Endothelial cell of umbilical vein (primary cell): ENCODE results near the gene CSNK1D. TPM values are rescaled to one million over a fixed set of nuclear protein-coding genes. Genes with fewer than 3 reads are reported as not detected.

ENCODE experiments used
- BruUV-seq: library from RNA; stranded (reverse); fragments of 400-500 nt; replicated peaks from 2 replicates; lab custom pipeline; 2021; lab: Mats Ljungman, UMichigan
- CTCF ChIA-PET: fragments of 300-600, 350-600 bp; sonication (Branson Sonifier 250); formaldehyde crosslinking; loops from one replicate; lab custom pipeline; 2021; ENCODE audit warnings: antibody characterized with exemption, inconsistent platforms; lab: Charles Lee
- POLR2A ChIA-PET: fragments of 300-600, 350-600 bp; sonication (Branson Sonifier 250); formaldehyde crosslinking; loops from one replicate; lab custom pipeline; 2021; ENCODE audit warnings: antibody characterized with exemption, inconsistent platforms; lab: Charles Lee
- DNase-seq: peaks from one replicate; pipeline ENCODE4 v3.0.0-alpha.2; 2011; ENCODE audit warnings: low read depth, low spot score
- FAIRE-seq: peaks from 2 replicates; lab custom pipeline; 2011; peaks lifted over from hg19 to GRCh38; lab: Jason Lieb, UNC
- H2AFZ ChIP-seq: 2 replicates; pipeline ENCODE4 v1.6.0; 2012; ENCODE audit warnings: low read depth, low read length, control low read depth, inconsistent platforms
- H3K27ac ChIP-seq: 2 replicates; pipeline ENCODE4 v1.5.1; 2011; ENCODE audit warnings: low read depth, mild to moderate bottlenecking, control low read depth, low read length, moderate library complexity; ENCODE audit not compliant: insufficient read depth
- H3K27me3 ChIP-seq, 2 experiments: 2 replicates each; pipeline versions ENCODE4 v1.6.0 to v1.6.1; 2011; ENCODE audit warnings: low read length in 2 of 2, mixed read lengths in 1 of 2; ENCODE audit not compliant: control insufficient read depth in 2 of 2, insufficient read depth in 2 of 2
- H3K36me3 ChIP-seq, 2 experiments: 2 replicates in 1 of 2; 3 replicates in 1 of 2; pipeline ENCODE4 v1.5.1; 2011; ENCODE audit warnings: low read length in 2 of 2, mild to moderate bottlenecking in 1 of 2, moderate library complexity in 1 of 2; ENCODE audit not compliant: control insufficient read depth in 2 of 2, insufficient read depth in 2 of 2; ENCODE audit errors: extremely low read depth in 1 of 2
- H3K4me1 ChIP-seq: 3 replicates; pipeline ENCODE4 v1.5.1; 2011; ENCODE audit warnings: mild to moderate bottlenecking, low read length; ENCODE audit not compliant: control insufficient read depth, insufficient read depth; ENCODE audit errors: extremely low read depth
- H3K4me2 ChIP-seq: 2 replicates; pipeline ENCODE4 v1.6.1; 2011; ENCODE audit warnings: low read length, control low read depth, mixed read lengths; ENCODE audit not compliant: insufficient read depth
- H3K4me3 ChIP-seq, 3 experiments: fragments of 200-600 bp in 1 of 3; sonication (generic), shearing (Covaris generic) in 1 of 3; replicated peaks in 1 of 3; 2 replicates each; pipeline ENCODE4 v1.5.1; 2011 to 2016; ENCODE audit warnings: control low read depth in 3 of 3, low read length in 3 of 3, mild to moderate bottlenecking in 2 of 3, inconsistent platforms in 1 of 3, low read depth in 1 of 3, moderate library complexity in 1 of 3; ENCODE audit not compliant: insufficient read depth in 1 of 3
- H3K79me2 ChIP-seq: 2 replicates; pipeline ENCODE4 v1.6.0; 2012; ENCODE audit warnings: low read length, inconsistent platforms; ENCODE audit not compliant: control insufficient read depth, insufficient read depth
- H3K9ac ChIP-seq: replicated peaks from 2 replicates; pipeline ENCODE3; 2011; ENCODE audit warnings: low read length, control low read depth; ENCODE audit not compliant: insufficient read depth; ENCODE audit errors: extremely low read depth
- H3K9me1 ChIP-seq: replicated peaks from 3 replicates; pipeline ENCODE4 v1.6.0; 2011; ENCODE audit warnings: mild to moderate bottlenecking, low read length; ENCODE audit not compliant: control insufficient read depth, insufficient read depth; ENCODE audit errors: extremely low read depth
- H3K9me3 ChIP-seq: replicated peaks from 2 replicates; pipeline ENCODE4 v1.5.1; 2012; ENCODE audit warnings: low read length, inconsistent platforms; ENCODE audit not compliant: control insufficient read depth, insufficient read depth
- H4K20me1 ChIP-seq: replicated peaks from 2 replicates; pipeline ENCODE3; 2011; ENCODE audit warnings: mild to moderate bottlenecking, low read length; ENCODE audit not compliant: control insufficient read depth, insufficient read depth; ENCODE audit errors: extremely low read depth
- EZH2 ChIP-seq: IDR thresholded peaks from 2 replicates; pipeline ENCODE4 v1.6.1; 2012; ENCODE audit warnings: borderline replicate concordance, low read depth, mild to moderate bottlenecking, moderate library complexity, low read length, inconsistent platforms; ENCODE audit not compliant: severe bottlenecking
- FOS ChIP-seq: IDR thresholded peaks from 2 replicates; pipeline ENCODE4 v1.6.1; 2011; ENCODE audit warnings: mild to moderate bottlenecking, low read length, moderate library complexity, borderline replicate concordance; ENCODE audit not compliant: insufficient read depth
- JUN ChIP-seq: IDR thresholded peaks from 2 replicates; pipeline ENCODE4 v1.6.1; 2011; ENCODE audit warnings: borderline replicate concordance, low read depth; ENCODE audit not compliant: insufficient read length, insufficient read depth
- MYC ChIP-seq: IDR thresholded peaks from one replicate; pipeline ENCODE4 v1.6.1; 2011; ENCODE audit warnings: mild to moderate bottlenecking, low read depth, low read length
- POLR2A ChIP-seq: IDR thresholded peaks from 2 replicates; pipeline ENCODE4 v1.6.1; 2012; ENCODE audit warnings: low read depth, mild to moderate bottlenecking, control low read depth, low read length
- POLR2AphosphoS5 ChIP-seq: IDR thresholded peaks from 2 replicates; pipeline ENCODE4 v1.6.1; 2012; ENCODE audit warnings: low read depth, mild to moderate bottlenecking, control low read depth, low read length, moderate library complexity; ENCODE audit not compliant: insufficient read depth
- dilution Hi-C: fragments of 300-500 bp; cut with MboI; formaldehyde crosslinking; loops from one replicate; pipeline ENCODE4 v1.15.0; 2019; ENCODE audit warnings: low sequenced_read_pairs; ENCODE audit not compliant: extremely low pct_ligation_motif_present
- intact Hi-C: fragments of 100-400 bp; cut with micrococcal nuclease; formaldehyde crosslinking; loops from one replicate; pipeline ENCODE4 v1.10.0; 2022
- polyA plus RNA-seq, 4 experiments: library from polyadenylated mRNA; depleted of rRNA in 3 of 4; stranded (reverse) in 3 of 4; unstranded in 1 of 4; fragments of >200 nt; gene quantifications; 2 replicates each; pipeline versions ENCODE4 v1.2.1 to v1.2.3, GENCODE V29; 2011 to 2012; ENCODE audit warnings: missing spikeins in 1 of 4
- total RNA-seq: library from RNA; stranded (reverse); gene quantifications from 2 replicates; pipeline ENCODE4 v1.2.3, GENCODE V29; 2021
- TF ChIP-seq, protein P1 (sequence below), 2 donors: IDR thresholded peaks; 1 replicate in 1 of 2; 2 replicates in 1 of 2; pipeline ENCODE4 v1.5.1; 2011; ENCODE audit warnings: low read length in 2 of 2, mild to moderate bottlenecking in 2 of 2, moderate library complexity in 2 of 2, control low read depth in 1 of 2, inconsistent platforms in 1 of 2, low read depth in 1 of 2; ENCODE audit not compliant: insufficient read depth in 1 of 2; ENCODE audit errors: extremely low read depth in 1 of 2
- TF ChIP-seq, protein P2 (sequence below): IDR thresholded peaks from 2 replicates; pipeline ENCODE4 v1.6.1; 2011; ENCODE audit not compliant: insufficient read depth, insufficient read length

The CSNK1D gene
- total and polyA plus RNA-seq, 2 donors (not counting 3 experiments of a cell fraction or from before 2014, with no cell fraction given): 127 to 155 TPM

DNA sequence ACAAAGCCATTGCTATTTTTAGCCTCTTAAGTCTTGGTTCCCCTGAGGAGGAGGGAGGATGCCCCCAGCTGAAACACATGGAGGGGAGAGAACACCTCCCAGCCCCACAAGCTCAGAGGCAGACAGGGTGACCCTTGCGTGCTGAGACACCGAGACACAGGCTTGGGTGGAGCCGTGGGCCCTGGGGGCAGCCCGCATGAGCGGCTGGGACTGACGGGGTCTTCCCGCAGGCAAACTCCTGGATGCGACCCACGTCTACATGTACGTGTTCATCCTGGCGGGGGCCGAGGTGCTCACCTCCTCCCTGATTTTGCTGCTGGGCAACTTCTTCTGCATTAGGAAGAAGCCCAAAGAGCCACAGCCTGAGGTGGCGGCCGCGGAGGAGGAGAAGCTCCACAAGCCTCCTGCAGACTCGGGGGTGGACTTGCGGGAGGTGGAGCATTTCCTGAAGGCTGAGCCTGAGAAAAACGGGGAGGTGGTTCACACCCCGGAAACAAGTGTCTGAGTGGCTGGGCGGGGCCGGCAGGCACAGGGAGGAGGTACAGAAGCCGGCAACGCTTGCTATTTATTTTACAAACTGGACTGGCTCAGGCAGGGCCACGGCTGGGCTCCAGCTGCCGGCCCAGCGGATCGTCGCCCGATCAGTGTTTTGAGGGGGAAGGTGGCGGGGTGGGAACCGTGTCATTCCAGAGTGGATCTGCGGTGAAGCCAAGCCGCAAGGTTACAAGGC is 34.9 kb downstream of the CSNK1D start:
- BruUV-seq: TSS peak; percentile 32
- DNase-seq: no peak
- H2AFZ ChIP-seq: no peak overlapping the region
- H3K4me2 ChIP-seq: no peak overlapping the region
- H3K9ac ChIP-seq: no peak overlapping the region
- H3K36me3 ChIP-seq: peaks cover 0 to 30% of the 10 kb centered on the region in 2 experiments
- intact Hi-C loops (loop anchor here (10.0 kb wide), 1 partner anchor 204 kb away; the partner anchor contains the start of genes DCXR and RAC3), dilution Hi-C loops (no loop called here)
- H3K9me3 ChIP-seq: no peaks in the 10 kb centered on the region
- no peak overlapping the region for H3K4me3 ChIP-seq
- TF ChIP-seq POLR2AphosphoS5 (peak; percentile 25), EZH2 (no peak)
- ChIA-PET POLR2A (no interaction called here), CTCF (interaction anchor here (1.1 to 4.9 kb wide), 3 partner anchors 9 to 208 kb away, joined by 4 to 24 read pairs (median 10); partner anchors contain the start of genes RAC3 and SLC16A3)
- H3K4me1 ChIP-seq: peaks cover 24% of the 10 kb centered on the region
- FAIRE-seq: no peak
- peaks cover 37% of the 10 kb centered on the region for H3K79me2 ChIP-seq
- H3K9me1 ChIP-seq: no peaks in the 10 kb centered on the region
- no peak overlapping the region for H3K27ac ChIP-seq
- no peaks in the 10 kb centered on the region for H4K20me1 ChIP-seq
- H3K27me3 ChIP-seq: no peaks in the 10 kb centered on the region

DNA sequence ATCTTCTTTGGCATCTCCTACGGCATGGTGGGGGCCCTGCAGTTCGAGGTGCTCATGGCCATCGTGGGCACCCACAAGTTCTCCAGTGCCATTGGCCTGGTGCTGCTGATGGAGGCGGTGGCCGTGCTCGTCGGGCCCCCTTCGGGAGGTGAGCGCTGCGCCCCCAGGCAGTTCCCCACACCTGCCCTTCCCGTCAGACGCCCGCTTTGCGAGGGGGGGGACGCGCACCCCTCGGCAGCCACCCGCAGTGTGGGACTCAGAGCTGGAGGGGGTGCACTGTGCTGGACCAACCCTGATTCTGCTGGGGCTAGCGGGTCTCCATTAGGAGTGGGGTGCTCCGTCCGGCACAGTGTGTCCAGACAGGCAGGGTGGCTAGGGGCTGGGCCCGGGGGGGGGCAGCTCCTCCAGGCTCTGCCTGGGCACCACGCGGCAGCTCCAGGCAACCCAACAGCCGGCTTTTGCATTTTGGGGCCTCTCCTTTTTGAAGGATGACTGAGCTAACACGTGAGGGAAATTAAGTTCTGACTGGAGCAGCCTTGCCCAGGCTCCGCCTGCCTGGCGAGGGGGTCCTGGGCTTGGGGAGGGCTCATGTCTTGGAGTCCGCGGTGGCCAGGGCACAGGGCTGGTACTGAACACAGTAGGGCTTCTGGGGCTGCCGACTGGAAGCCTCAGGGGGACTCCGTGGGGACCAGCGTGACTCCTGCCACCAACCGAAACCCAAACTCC is 35.6 kb downstream of the CSNK1D start:
- no peak overlapping the region for H3K9ac ChIP-seq
- BruUV-seq: no TSS peak
- peaks cover 24% of the 10 kb centered on the region for H3K4me1 ChIP-seq
- no peak overlapping the region for H3K27ac ChIP-seq
- ChIA-PET POLR2A (no interaction called here), CTCF (interaction anchor here (1.1 to 4.9 kb wide), 3 partner anchors 9 to 207 kb away, joined by 4 to 24 read pairs (median 10); partner anchors contain the start of genes RAC3 and SLC16A3)
- dilution Hi-C loops (no loop called here), intact Hi-C loops (loop anchor here (2.0 to 10.0 kb wide), 2 partner anchors 83 to 203 kb away; partner anchors contain the start of genes DCXR and RAC3)
- H2AFZ ChIP-seq: no peak overlapping the region
- H3K27me3 ChIP-seq: no peaks in the 10 kb centered on the region
- no peak overlapping the region for H3K4me2 ChIP-seq
- H3K79me2 ChIP-seq: peaks cover 44% of the 10 kb centered on the region
- DNase-seq (no peak), FAIRE-seq (no peak)
- H4K20me1 ChIP-seq: no peaks in the 10 kb centered on the region
- TF ChIP-seq MYC (no peak), JUN (no peak), POLR2A (no peak), FOS (no peak)
- TF ChIP-seq, protein P1, sequence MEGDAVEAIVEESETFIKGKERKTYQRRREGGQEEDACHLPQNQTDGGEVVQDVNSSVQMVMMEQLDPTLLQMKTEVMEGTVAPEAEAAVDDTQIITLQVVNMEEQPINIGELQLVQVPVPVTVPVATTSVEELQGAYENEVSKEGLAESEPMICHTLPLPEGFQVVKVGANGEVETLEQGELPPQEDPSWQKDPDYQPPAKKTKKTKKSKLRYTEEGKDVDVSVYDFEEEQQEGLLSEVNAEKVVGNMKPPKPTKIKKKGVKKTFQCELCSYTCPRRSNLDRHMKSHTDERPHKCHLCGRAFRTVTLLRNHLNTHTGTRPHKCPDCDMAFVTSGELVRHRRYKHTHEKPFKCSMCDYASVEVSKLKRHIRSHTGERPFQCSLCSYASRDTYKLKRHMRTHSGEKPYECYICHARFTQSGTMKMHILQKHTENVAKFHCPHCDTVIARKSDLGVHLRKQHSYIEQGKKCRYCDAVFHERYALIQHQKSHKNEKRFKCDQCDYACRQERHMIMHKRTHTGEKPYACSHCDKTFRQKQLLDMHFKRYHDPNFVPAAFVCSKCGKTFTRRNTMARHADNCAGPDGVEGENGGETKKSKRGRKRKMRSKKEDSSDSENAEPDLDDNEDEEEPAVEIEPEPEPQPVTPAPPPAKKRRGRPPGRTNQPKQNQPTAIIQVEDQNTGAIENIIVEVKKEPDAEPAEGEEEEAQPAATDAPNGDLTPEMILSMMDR (IDR thresholded peaks at IDR 0.05; ENCODE audit: extremely low read depth in 1 of 2, insufficient read depth in 1 of 2, low read depth in 1 of 2, low read length in 2 of 2): no peak
- TF ChIP-seq, protein P2, sequence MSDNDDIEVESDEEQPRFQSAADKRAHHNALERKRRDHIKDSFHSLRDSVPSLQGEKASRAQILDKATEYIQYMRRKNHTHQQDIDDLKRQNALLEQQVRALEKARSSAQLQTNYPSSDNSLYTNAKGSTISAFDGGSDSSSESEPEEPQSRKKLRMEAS: no peak
- no peaks in the 10 kb centered on the region for H3K9me1 ChIP-seq
- peaks cover 0 to 24% of the 10 kb centered on the region in 2 experiments for H3K36me3 ChIP-seq
- H3K4me3 ChIP-seq: no peak overlapping the region
- H3K9me3 ChIP-seq: no peaks in the 10 kb centered on the region
